ENCODE measurements around the gene DMBT1.

DMBT1 gene

DNA sequence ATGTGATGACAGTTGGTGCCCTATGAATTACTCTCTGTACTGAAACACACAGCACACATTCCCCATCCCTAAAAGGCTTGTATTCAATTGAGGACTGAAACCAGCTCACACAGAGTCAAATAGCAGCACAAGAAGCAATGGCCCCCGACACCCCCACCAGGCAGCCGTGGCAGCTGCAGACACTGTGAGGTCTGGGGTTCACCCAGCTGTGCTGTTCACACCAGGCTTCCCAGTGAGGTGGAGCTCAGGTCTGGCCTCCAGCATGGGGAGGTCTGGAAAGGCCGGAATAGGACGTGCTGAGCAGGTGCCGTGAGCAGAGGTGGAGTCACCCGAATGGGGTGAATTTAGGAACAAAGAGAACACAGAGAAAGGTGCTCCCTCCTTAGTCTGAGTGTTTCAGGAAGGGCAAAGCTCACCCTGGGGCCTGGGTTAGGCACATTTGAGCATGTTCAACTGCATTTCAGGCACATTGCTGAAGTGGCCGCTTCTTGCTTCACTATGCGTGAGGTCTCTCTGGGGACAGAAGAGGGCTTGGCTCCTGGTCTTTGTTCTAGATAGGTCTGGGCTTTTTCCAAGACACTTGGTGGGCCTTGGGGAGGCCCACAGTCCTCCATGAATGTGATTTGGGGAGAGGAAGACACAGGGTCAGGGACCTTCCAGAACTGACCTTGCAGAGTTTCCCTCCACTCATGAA is 97.9 kb downstream of the DMBT1 start:
- DNase-seq (ENCODE audit: low read depth), result no peak
- H3K4me3 ChIP-seq (ENCODE audit: low read depth, low read length), result no peak overlapping the region
- TF ChIP-seq, protein P1, sequence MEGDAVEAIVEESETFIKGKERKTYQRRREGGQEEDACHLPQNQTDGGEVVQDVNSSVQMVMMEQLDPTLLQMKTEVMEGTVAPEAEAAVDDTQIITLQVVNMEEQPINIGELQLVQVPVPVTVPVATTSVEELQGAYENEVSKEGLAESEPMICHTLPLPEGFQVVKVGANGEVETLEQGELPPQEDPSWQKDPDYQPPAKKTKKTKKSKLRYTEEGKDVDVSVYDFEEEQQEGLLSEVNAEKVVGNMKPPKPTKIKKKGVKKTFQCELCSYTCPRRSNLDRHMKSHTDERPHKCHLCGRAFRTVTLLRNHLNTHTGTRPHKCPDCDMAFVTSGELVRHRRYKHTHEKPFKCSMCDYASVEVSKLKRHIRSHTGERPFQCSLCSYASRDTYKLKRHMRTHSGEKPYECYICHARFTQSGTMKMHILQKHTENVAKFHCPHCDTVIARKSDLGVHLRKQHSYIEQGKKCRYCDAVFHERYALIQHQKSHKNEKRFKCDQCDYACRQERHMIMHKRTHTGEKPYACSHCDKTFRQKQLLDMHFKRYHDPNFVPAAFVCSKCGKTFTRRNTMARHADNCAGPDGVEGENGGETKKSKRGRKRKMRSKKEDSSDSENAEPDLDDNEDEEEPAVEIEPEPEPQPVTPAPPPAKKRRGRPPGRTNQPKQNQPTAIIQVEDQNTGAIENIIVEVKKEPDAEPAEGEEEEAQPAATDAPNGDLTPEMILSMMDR (IDR thresholded peaks at IDR 0.05; ENCODE audit: control insufficient read depth, extremely low read depth, insufficient read depth), result no peak

DNA sequence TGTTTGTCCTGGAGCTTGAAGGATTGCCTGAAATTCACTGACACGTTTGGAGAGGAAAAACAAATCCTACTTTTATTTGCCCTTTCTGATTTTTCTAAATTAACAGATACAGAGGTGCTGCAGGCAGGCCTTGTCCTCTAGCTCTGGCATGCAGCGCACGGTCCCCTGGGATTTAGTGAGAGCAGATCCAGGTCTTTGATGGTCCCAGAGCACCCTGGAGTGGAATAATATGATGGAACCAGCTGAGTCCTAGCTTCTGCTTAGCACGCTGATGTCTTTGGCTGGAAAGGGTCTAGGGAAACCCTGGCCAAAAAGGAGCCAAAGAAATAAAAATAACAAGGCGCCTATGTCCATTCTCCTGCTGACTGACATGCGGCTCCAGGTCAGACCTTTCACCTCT is 98.6 kb downstream of the DMBT1 start:
- DNase-seq (ENCODE audit: low read depth), result no peak
- no peak overlapping the region for H3K4me3 ChIP-seq (ENCODE audit: low read depth, low read length)
- TF ChIP-seq, protein P1 (IDR thresholded peaks at IDR 0.05; ENCODE audit: control insufficient read depth, extremely low read depth, insufficient read depth), result no peak

DNA sequence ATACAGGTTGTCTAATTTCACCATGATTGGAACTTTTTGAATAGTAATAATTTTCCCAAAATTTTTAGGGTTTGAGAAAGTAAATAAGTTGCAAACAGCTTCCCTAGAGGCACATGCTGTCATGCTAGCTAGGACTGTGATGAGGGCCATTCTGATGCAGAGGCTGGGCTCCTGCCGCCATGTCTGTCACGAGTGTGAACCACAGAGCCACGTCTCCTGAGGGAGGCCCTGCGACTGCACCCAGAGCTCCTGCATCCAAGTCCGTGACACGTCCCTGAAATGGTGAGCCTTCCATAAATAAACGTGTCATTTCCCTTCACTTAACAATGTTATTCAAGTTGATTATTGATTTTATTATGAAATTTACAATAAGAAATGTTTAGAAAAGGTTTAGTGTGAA is 99.1 kb downstream of the DMBT1 start:
- no peak overlapping the region for H3K4me3 ChIP-seq (ENCODE audit: low read depth, low read length)
- TF ChIP-seq, protein P1 (IDR thresholded peaks at IDR 0.05; ENCODE audit: control insufficient read depth, extremely low read depth, insufficient read depth), result no peak
- no peak for DNase-seq (ENCODE audit: low read depth)

GRCh38 chr10:122660696-122661095 is 100.1 kb downstream of the DMBT1 start:
- no peak for DNase-seq (ENCODE audit: low read depth)
- TF ChIP-seq, protein P1 (IDR thresholded peaks at IDR 0.05; ENCODE audit: control insufficient read depth, extremely low read depth, insufficient read depth), result no peak

GRCh38 chr10:122662231-122662630 is 101.7 kb downstream of the DMBT1 start:
- DNase-seq (ENCODE audit: low read depth), result no peak
- TF ChIP-seq, protein P1 (IDR thresholded peaks at IDR 0.05; ENCODE audit: control insufficient read depth, extremely low read depth, insufficient read depth), result no peak

More at GRCh38 chr10:122660696-122661095, 100.1 kb downstream of the DMBT1 start:
- H3K4me3 ChIP-seq (ENCODE audit: low read depth, low read length), result no peak overlapping the region

DNA sequence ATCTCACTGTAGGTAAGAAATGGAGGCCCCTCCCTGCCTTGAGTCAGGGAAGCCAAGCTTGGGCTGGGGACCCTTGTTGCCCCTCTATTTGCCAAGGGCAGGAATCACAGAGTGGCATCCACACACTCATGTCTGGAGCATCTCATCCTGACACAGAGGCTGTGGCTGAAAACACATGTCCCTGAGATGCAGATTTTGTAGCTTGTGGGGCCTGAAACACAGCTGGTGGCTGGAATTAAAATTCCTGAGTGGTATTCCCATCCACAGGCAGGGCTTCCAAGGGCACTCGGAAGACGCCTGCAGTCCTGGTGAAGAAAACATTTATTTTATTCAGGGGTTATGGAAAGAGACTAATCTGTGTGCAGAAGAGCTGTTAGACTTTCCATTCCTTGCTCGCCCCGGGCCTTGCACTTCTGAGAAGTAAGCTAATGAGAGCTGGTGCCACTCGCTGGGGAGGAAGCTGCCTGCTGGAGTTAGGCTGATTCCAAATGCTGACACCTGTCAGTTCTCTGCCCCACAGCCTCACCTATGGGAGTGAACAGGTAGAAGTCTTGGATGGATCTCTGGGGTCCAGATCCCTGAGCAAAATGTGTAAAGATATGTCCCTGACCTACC is 103.1 kb downstream of the DMBT1 start:
- TF ChIP-seq, protein P1 (IDR thresholded peaks at IDR 0.05; ENCODE audit: control insufficient read depth, extremely low read depth, insufficient read depth), result no peak
- H3K4me3 ChIP-seq (ENCODE audit: low read depth, low read length), result no peak overlapping the region
- no peak for DNase-seq (ENCODE audit: low read depth)

More at GRCh38 chr10:122662231-122662630, 101.7 kb downstream of the DMBT1 start:
- H3K4me3 ChIP-seq (ENCODE audit: low read depth, low read length), result no peak overlapping the region

All from LNCaP clone FGC (cell line).